Ascending aorta (tissue), 2 donors: ENCODE measurements around the gene C10orf71. TPM values are rescaled to one million over a fixed set of nuclear protein-coding genes. Genes with fewer than 3 reads are reported as not detected.

ENCODE experiments used
- DNase-seq, 2 donors: peaks; one replicate each; pipeline ENCODE4 v3.0.0-alpha.2; 2019; ENCODE audit warnings: low spot score in 2 of 2
- H3K27ac ChIP-seq, 2 donors: fragments of 200-600 bp; sonication (generic); one replicate each; pipeline ENCODE4 v1.5.1; 2016 to 2017; ENCODE audit warnings: mild to moderate bottlenecking in 1 of 2
- H3K27me3 ChIP-seq: fragments of 200-600 bp; sonication (generic); one replicate; pipeline ENCODE4 v1.5.1; 2017
- H3K36me3 ChIP-seq, 2 donors: fragments of 200-600 bp; sonication (generic); one replicate each; pipeline ENCODE4 v1.5.1; 2016
- H3K4me1 ChIP-seq, 2 donors: fragments of 200-600 bp; sonication (generic); one replicate each; pipeline ENCODE4 v1.5.1; 2016 to 2017; ENCODE audit warnings: mild to moderate bottlenecking in 1 of 2
- H3K4me3 ChIP-seq, 2 donors: fragments of 200-600 bp; sonication (generic); one replicate each; pipeline ENCODE4 v1.5.1; 2016 to 2017; ENCODE audit warnings: mild to moderate bottlenecking in 1 of 2
- H3K9me3 ChIP-seq, 2 donors: fragments of 200-600 bp; sonication (generic); one replicate each; pipeline ENCODE4 v1.5.1; 2016
- intact Hi-C: fragments of 100-400 bp; cut with DNase I; formaldehyde crosslinking; loops from one replicate; pipeline ENCODE4 v1.15.1; 2023
- total RNA-seq: library from RNA; depleted of rRNA; stranded (reverse); fragments of >200 nt; gene quantifications from one replicate; pipeline ENCODE4 v1.1.0, GENCODE V29; 2016
- TF ChIP-seq, protein P1 (sequence below), 3 experiments: fragments of 200-600 bp in 2 of 3; fragments of 450-650 bp in 1 of 3; sonication (generic) in 2 of 3; IDR thresholded peaks; one replicate each; pipeline ENCODE4 v1.5.1; 2016 to 2019; ENCODE audit warnings: antibody characterized with exemption in 3 of 3, mild to moderate bottlenecking in 1 of 3, moderate library complexity in 1 of 3

C10orf71 gene
- total RNA-seq, 1 donor from 2014 or later = not detected

DNA sequence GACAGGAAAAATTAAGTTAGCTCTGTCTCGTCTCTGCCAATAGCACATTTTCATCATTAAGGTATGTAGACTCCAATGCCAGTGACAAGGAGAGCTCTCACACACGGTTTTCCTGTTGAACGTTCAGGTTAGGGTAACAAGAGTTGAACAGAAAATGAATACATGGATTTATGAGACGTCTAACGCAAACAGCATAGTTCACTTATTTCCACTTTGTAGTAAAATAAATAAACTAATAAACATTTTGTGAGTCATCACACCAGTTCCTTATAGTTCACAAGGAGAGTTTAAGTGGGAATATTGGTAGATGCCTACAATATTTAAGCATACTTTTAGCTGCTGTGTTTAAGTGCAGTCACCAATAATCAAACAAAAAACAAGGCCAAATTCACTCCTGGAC, 75.8 kb downstream of the C10orf71 start:
- H3K27me3 ChIP-seq = no peaks in the 10 kb centered on the region
- no peak for DNase-seq
- H3K4me1 ChIP-seq = no peaks in the 10 kb centered on the region
- intact Hi-C loops = no loop called here
- no peaks in the 10 kb centered on the region for H3K9me3 ChIP-seq
- H3K36me3 ChIP-seq = no peaks in the 10 kb centered on the region
- no peak overlapping the region for H3K27ac ChIP-seq
- no peak overlapping the region for H3K4me3 ChIP-seq
- TF ChIP-seq, protein P1, sequence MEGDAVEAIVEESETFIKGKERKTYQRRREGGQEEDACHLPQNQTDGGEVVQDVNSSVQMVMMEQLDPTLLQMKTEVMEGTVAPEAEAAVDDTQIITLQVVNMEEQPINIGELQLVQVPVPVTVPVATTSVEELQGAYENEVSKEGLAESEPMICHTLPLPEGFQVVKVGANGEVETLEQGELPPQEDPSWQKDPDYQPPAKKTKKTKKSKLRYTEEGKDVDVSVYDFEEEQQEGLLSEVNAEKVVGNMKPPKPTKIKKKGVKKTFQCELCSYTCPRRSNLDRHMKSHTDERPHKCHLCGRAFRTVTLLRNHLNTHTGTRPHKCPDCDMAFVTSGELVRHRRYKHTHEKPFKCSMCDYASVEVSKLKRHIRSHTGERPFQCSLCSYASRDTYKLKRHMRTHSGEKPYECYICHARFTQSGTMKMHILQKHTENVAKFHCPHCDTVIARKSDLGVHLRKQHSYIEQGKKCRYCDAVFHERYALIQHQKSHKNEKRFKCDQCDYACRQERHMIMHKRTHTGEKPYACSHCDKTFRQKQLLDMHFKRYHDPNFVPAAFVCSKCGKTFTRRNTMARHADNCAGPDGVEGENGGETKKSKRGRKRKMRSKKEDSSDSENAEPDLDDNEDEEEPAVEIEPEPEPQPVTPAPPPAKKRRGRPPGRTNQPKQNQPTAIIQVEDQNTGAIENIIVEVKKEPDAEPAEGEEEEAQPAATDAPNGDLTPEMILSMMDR (IDR thresholded peaks at IDR 0.05) = no peak

DNA sequence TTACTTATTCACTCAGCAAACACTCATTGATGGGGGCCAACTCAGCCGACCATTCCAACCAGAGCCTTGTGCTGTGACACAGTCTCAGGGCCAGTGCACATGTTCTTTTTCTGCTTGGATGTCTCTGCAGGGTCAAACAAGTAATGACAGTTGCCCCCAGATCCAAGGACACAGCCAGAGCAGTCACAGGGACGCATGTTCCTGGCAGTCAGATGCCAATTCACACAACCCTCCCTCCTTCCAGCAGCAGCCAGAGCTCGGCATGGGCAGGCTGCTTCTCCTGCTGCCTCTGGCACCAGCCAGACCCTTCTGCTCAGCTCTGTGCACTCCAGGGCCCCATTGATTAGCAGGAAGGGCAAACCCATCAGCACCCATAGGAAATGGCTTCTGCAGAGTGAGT, 76.6 kb downstream of the C10orf71 start:
- Histone ChIP-seq H3K36me3 (no peaks in the 10 kb centered on the region), H3K27ac (no peak overlapping the region), H3K4me3 (no peak overlapping the region), H3K9me3 (no peaks in the 10 kb centered on the region), H3K4me1 (no peaks in the 10 kb centered on the region), H3K27me3 (no peaks in the 10 kb centered on the region)
- TF ChIP-seq, protein P1 (IDR thresholded peaks at IDR 0.05) = no peak
- intact Hi-C loops = no loop called here
- no peak for DNase-seq

Other genes starting within 250 kb of the C10orf71 start
- gene VSTM4, start 183.6 kb upstream of the C10orf71 start, total RNA-seq = 17.7 TPM
- not detected for gene FAM170B, start 165.1 kb upstream of the C10orf71 start, total RNA-seq
- 82.3 TPM for gene TMEM273, start 110.8 kb upstream of the C10orf71 start, total RNA-seq
- gene DRGX, start 96.9 kb downstream of the C10orf71 start, total RNA-seq = not detected
- gene ERCC6, start 240.0 kb downstream of the C10orf71 start, total RNA-seq = 16.2 TPM